DOHH2 (cell line): ENCODE measurements around the gene DGKZ.

Experiments
- H3F3A ChIP-seq: fragments of 200-600 bp; sonication (generic), shearing (Covaris generic); 2 replicates; pipeline ENCODE4 v1.6.0; 2016; ENCODE audit warnings: antibody characterized with exemption, mild to moderate bottlenecking; ENCODE audit not compliant: control insufficient read depth, insufficient read depth
- H3K27ac ChIP-seq: fragments of 200-600 bp; sonication (generic); 2 replicates; pipeline ENCODE4 v1.5.1; 2014; ENCODE audit warnings: low read depth, mild to moderate bottlenecking, low read length, moderate library complexity
- H3K27me3 ChIP-seq: fragments of 200-600 bp; sonication (generic); 2 replicates; pipeline ENCODE4 v1.6.1; 2014; ENCODE audit warnings: mild to moderate bottlenecking, low read length, mixed read lengths; ENCODE audit not compliant: control insufficient read depth
- H3K36me3 ChIP-seq: fragments of 200-600 bp; sonication (generic); 2 replicates; pipeline ENCODE4 v1.6.1; 2014; ENCODE audit warnings: mild to moderate bottlenecking, low read length, moderate library complexity, mixed read lengths; ENCODE audit not compliant: control insufficient read depth
- H3K4me1 ChIP-seq: fragments of 200-600 bp; sonication (generic); 2 replicates; pipeline ENCODE4 v1.6.1; 2014; ENCODE audit warnings: mild to moderate bottlenecking, low read length, mixed read lengths; ENCODE audit not compliant: control insufficient read depth
- H3K4me2 ChIP-seq: fragments of 200-600 bp; sonication (generic); 2 replicates; pipeline ENCODE4 v1.6.0; 2014; ENCODE audit warnings: mild to moderate bottlenecking, low read length, moderate library complexity
- H3K4me3 ChIP-seq: fragments of 200-600 bp; sonication (generic); 2 replicates; pipeline ENCODE4 v1.5.1; 2014; ENCODE audit warnings: mild to moderate bottlenecking, low read length, mixed read lengths
- H3K79me2 ChIP-seq: fragments of 200-600 bp; sonication (generic); 2 replicates; pipeline ENCODE4 v1.6.1; 2014; ENCODE audit warnings: mild to moderate bottlenecking, low read length, mixed read lengths; ENCODE audit not compliant: control insufficient read depth
- H3K9me2 ChIP-seq: fragments of 200-600 bp; sonication (generic); replicated peaks from 2 replicates; pipeline ENCODE4 v1.6.1; 2014; ENCODE audit warnings: mild to moderate bottlenecking, low read length, mixed read lengths; ENCODE audit not compliant: control insufficient read depth
- H3K9me3 ChIP-seq: fragments of 200-600 bp; sonication (generic); 2 replicates; pipeline ENCODE4 v1.6.1; 2014; ENCODE audit warnings: antibody characterized with exemption, low read length, mixed read lengths; ENCODE audit not compliant: control insufficient read depth, insufficient read depth
- H4K20me1 ChIP-seq: fragments of 200-600 bp; sonication (generic); 2 replicates; pipeline ENCODE4 v1.6.0; 2014; ENCODE audit warnings: low read depth, mild to moderate bottlenecking, antibody characterized with exemption, low read length, moderate library complexity; ENCODE audit not compliant: control insufficient read depth, insufficient read depth
- CTCF ChIP-seq: fragments of 200-600 bp; sonication (generic); IDR thresholded peaks from one replicate; pipeline ENCODE4 v1.5.1; 2014; ENCODE audit warnings: antibody characterized with exemption, mild to moderate bottlenecking, low read depth, low read length; ENCODE audit not compliant: poor library complexity, severe bottlenecking
- EZH2phosphoT487 ChIP-seq: fragments of 200-600 bp; sonication (generic); IDR thresholded peaks from 2 replicates; pipeline ENCODE4 v1.6.1; 2017; ENCODE audit warnings: borderline replicate concordance, mild to moderate bottlenecking, antibody characterized with exemption, low read length, moderate library complexity, mixed read lengths

The DGKZ gene

GRCh38 chr11:46391578-46392420 lies 44.5 kb downstream of the DGKZ start, which contains the start of gene CHRM4:
Gene CHRM4, minus strand, starts transcription at chr11:46391776. Its CDS starts 5,219 bp downstream, at chr11:46386557.
- Histone ChIP-seq H3K36me3 (no peaks in the 10 kb centered on the region), H3K27me3 (peaks cover 61% of the 10 kb centered on the region), H3K4me1 (peaks cover 32% of the 10 kb centered on the region), H3K9me2 (no peaks in the 10 kb centered on the region), H4K20me1 (no peaks in the 10 kb centered on the region; the same call in 1 of the 2 replicates), H3K4me3 (peak within 1 kb of the TSS; percentile 70), H3F3A (no peaks in the 10 kb centered on the region; the same call in 1 of the 2 replicates), H3K79me2 (no peaks in the 10 kb centered on the region), H3K4me2 (peak within 1 kb of the TSS; percentile 80), H3K9me3 (no peaks in the 10 kb centered on the region), H3K27ac (no peak within 1 kb of the TSS)
- TF ChIP-seq CTCF = peak; percentile 43
- no peak for TF ChIP-seq EZH2phosphoT487

GRCh38 chr11:46392421-46393230 lies 45.4 kb downstream of the DGKZ start:
- Histone ChIP-seq H3K79me2 (no peaks in the 10 kb centered on the region), H3K9me3 (no peaks in the 10 kb centered on the region), H3K4me3 (peak overlapping the region; percentile 70), H3K4me2 (peak overlapping the region; percentile 80), H3F3A (no peaks in the 10 kb centered on the region; the same call in 1 of the 2 replicates), H3K9me2 (no peaks in the 10 kb centered on the region), H3K4me1 (peaks cover 32% of the 10 kb centered on the region), H4K20me1 (no peaks in the 10 kb centered on the region; the same call in 1 of the 2 replicates), H3K27me3 (peaks cover 55% of the 10 kb centered on the region), H3K27ac (no peak overlapping the region), H3K36me3 (no peaks in the 10 kb centered on the region)
- TF ChIP-seq CTCF (no peak), EZH2phosphoT487 (no peak)

- no peaks in the 10 kb centered on the region for H3K9me3 ChIP-seq
- H3K27ac ChIP-seq = no peak overlapping the region
- H3F3A ChIP-seq = no peaks in the 10 kb centered on the region; the same call in 1 of the 2 replicates
- H3K36me3 ChIP-seq = no peaks in the 10 kb centered on the region
- no peaks in the 10 kb centered on the region for H3K79me2 ChIP-seq
- no peaks in the 10 kb centered on the region; the same call in 1 of the 2 replicates for H4K20me1 ChIP-seq
- H3K9me2 ChIP-seq = no peaks in the 10 kb centered on the region
- TF ChIP-seq CTCF = no peak
- no peak for TF ChIP-seq EZH2phosphoT487
- H3K4me3 ChIP-seq = peak overlapping the region; percentile 70
- H3K4me1 ChIP-seq = peaks cover 28% of the 10 kb centered on the region
- H3K4me2 ChIP-seq = peak overlapping the region; percentile 80
- peaks cover 49% of the 10 kb centered on the region for H3K27me3 ChIP-seq
These were observed 46.0 kb downstream of the DGKZ start for GRCh38 chr11:46393231-46393616.
